CD14-positive monocyte (primary cell): ENCODE measurements around the gene HK2. TPM values are rescaled to one million over a fixed set of nuclear protein-coding genes. Genes with fewer than 3 reads are reported as not detected.

Experiments used
- DNase-seq, 3 donors: peaks; one replicate each; pipeline ENCODE4 v3.0.0-alpha.2; 2011 to 2022
- H2AFZ ChIP-seq: 2 replicates; pipeline ENCODE4 v1.6.0; 2012; ENCODE audit warnings: mild to moderate bottlenecking, low read depth, low read length, inconsistent platforms; ENCODE audit not compliant: insufficient read depth, poor library complexity, severe bottlenecking
- H3K27ac ChIP-seq, 2 donors: 1 replicate in 1 of 2; 2 replicates in 1 of 2; pipeline ENCODE4 v1.5.1; 2012 to 2013; ENCODE audit warnings: low read length in 2 of 2, control low read depth in 1 of 2, inconsistent platforms in 1 of 2, low read depth in 1 of 2, mild to moderate bottlenecking in 1 of 2
- H3K27me3 ChIP-seq, 2 donors: one replicate each; pipeline versions ENCODE4 v1.6.0 to v1.6.1; 2011 to 2013; ENCODE audit warnings: low read length in 2 of 2; ENCODE audit not compliant: control insufficient read depth in 2 of 2, insufficient read depth in 2 of 2
- H3K36me3 ChIP-seq, 2 donors: replicated peaks in 1 of 2; 1 replicate in 1 of 2; 2 replicates in 1 of 2; pipeline versions ENCODE4 v1.5.1 to v1.6.1; 2012 to 2013; ENCODE audit warnings: low read length in 2 of 2, control low read depth in 1 of 2, inconsistent platforms in 1 of 2, mild to moderate bottlenecking in 1 of 2; ENCODE audit not compliant: insufficient read depth in 2 of 2, control insufficient read depth in 1 of 2
- H3K4me1 ChIP-seq, 2 donors: 1 replicate in 1 of 2; 2 replicates in 1 of 2; pipeline versions ENCODE4 v1.5.1 to v1.6.1; 2012 to 2013; ENCODE audit warnings: low read length in 2 of 2, control low read depth in 1 of 2, inconsistent platforms in 1 of 2, mild to moderate bottlenecking in 1 of 2, moderate library complexity in 1 of 2; ENCODE audit not compliant: insufficient read depth in 2 of 2, control insufficient read depth in 1 of 2
- H3K4me2 ChIP-seq: replicated peaks from 2 replicates; pipeline ENCODE3; 2012; ENCODE audit warnings: low read length, moderate library complexity, mild to moderate bottlenecking; ENCODE audit not compliant: poor library complexity, severe bottlenecking; ENCODE audit errors: extremely low read depth
- H3K4me3 ChIP-seq, 3 experiments: fragments of 200-600 bp in 1 of 3; sonication (generic) in 1 of 3; replicated peaks in 1 of 3; 1 replicate in 2 of 3; 2 replicates in 1 of 3; pipeline ENCODE4 v1.5.1; 2011 to 2013; ENCODE audit warnings: low read length in 3 of 3, mild to moderate bottlenecking in 3 of 3, control low read depth in 2 of 3, low read depth in 2 of 3, inconsistent platforms in 1 of 3, moderate library complexity in 1 of 3
- H3K79me2 ChIP-seq: 2 replicates; pipeline ENCODE4 v1.6.0; 2012; ENCODE audit warnings: mild to moderate bottlenecking, control low read depth, inconsistent platforms, low read length, moderate library complexity; ENCODE audit not compliant: insufficient read depth
- H3K9ac ChIP-seq: 2 replicates; pipeline ENCODE4 v1.6.0; 2017; ENCODE audit warnings: low read length, mild to moderate bottlenecking; ENCODE audit not compliant: insufficient read depth, poor library complexity, severe bottlenecking
- H3K9me3 ChIP-seq, 2 donors: replicated peaks in 1 of 2; 1 replicate in 1 of 2; 2 replicates in 1 of 2; pipeline versions ENCODE4 v1.5.1 to v1.6.1; 2012 to 2013; ENCODE audit warnings: low read length in 2 of 2, control low read depth in 1 of 2; ENCODE audit not compliant: control insufficient read depth in 1 of 2, insufficient read depth in 1 of 2
- H4K20me1 ChIP-seq: 2 replicates; pipeline ENCODE4 v1.6.0; 2012; ENCODE audit warnings: mild to moderate bottlenecking, low read length, control low read depth, moderate library complexity; ENCODE audit not compliant: insufficient read depth
- H3K27ac Mint-ChIP-seq, 7 donors: one replicate each; pipeline ENCODE4 v1.8.0; 2020; ENCODE audit warnings: mild to moderate bottlenecking in 7 of 7, mixed read lengths in 7 of 7, moderate library complexity in 6 of 7, inconsistent platforms in 2 of 7
- H3K27me3 Mint-ChIP-seq, 3 donors: one replicate each; pipeline ENCODE4 v1.8.0; 2021 to 2022; ENCODE audit warnings: low read depth in 3 of 3, mild to moderate bottlenecking in 3 of 3, mixed read lengths in 3 of 3, moderate library complexity in 3 of 3, inconsistent platforms in 1 of 3
- H3K36me3 Mint-ChIP-seq, 2 donors: one replicate each; pipeline ENCODE4 v1.8.0; 2020; ENCODE audit warnings: mixed read lengths in 2 of 2, inconsistent platforms in 1 of 2, mild to moderate bottlenecking in 1 of 2
- H3K4me1 Mint-ChIP-seq: one replicate; pipeline ENCODE4 v1.8.0; 2020; ENCODE audit warnings: mild to moderate bottlenecking, mixed read lengths
- H3K4me3 Mint-ChIP-seq, 2 donors: one replicate each; pipeline ENCODE4 v1.8.0; 2020; ENCODE audit warnings: mild to moderate bottlenecking in 2 of 2, mixed read lengths in 2 of 2, moderate library complexity in 1 of 2
- H3K9me3 Mint-ChIP-seq, 7 donors: one replicate each; pipeline ENCODE4 v1.8.0; 2020 to 2022; ENCODE audit warnings: mixed read lengths in 7 of 7, mild to moderate bottlenecking in 6 of 7, moderate library complexity in 6 of 7, inconsistent platforms in 2 of 7
- CTCF ChIP-seq: fragments of 200-600 bp; IDR thresholded peaks from one replicate; pipeline ENCODE4 v1.8.0; 2022; ENCODE audit warnings: antibody characterized with exemption, mild to moderate bottlenecking
- WGBS: methylation state at CpG from one replicate; pipeline ENCODE4 v1.1.5; 2013; ENCODE audit warnings: missing lambda C conversion rate; ENCODE audit not compliant: insufficient coverage; 5-methylcytosine and 5-hydroxymethylcytosine counted together
- intact Hi-C, 2 donors: fragments of 100-400 bp; cut with micrococcal nuclease; formaldehyde crosslinking; loops; one replicate each; pipeline versions ENCODE4 v1.15.0 to v1.15.1; 2023
- polyA plus RNA-seq, 3 donors: library from polyadenylated mRNA; depleted of rRNA in 1 of 3; unstranded in 2 of 3; stranded (reverse) in 1 of 3; fragments of 300-500 nt in 2 of 3; fragments of >200 nt in 1 of 3; fragmentation: Illumina TruSeq in 2 of 3; gene quantifications; 1 replicate in 2 of 3; 2 replicates in 1 of 3; pipeline ENCODE4 v1.2.3, GENCODE V29; 2012 to 2021

The HK2 gene
- polyA plus RNA-seq, 3 donors, result 20.3 to 46.7 (median 29.8) TPM

- no peaks in the 10 kb centered on the region for H3K9me3 ChIP-seq
- peak overlapping the region; percentile 96 for H3K27ac ChIP-seq
- Mint-ChIP-seq H3K27me3 (no peaks in the 10 kb centered on the region), H3K4me1 (peaks cover 46% of the 10 kb centered on the region), H3K27ac (peak overlapping the region; percentile 95 to 99 (median 99)), H3K36me3 (peaks cover 0 to 4% of the 10 kb centered on the region in 2 donors), H3K9me3 (no peaks in the 10 kb centered on the region), H3K4me3 (peak overlapping the region; percentile 47 to 92)
- H3K27me3 ChIP-seq, result no peaks in the 10 kb centered on the region
- no peaks in the 10 kb centered on the region for H4K20me1 ChIP-seq
- H3K9ac ChIP-seq, result peak overlapping the region; percentile 62
- TF ChIP-seq CTCF, result no peak
- WGBS, result no CpG with 5 or more reads among the region's 1 CpG
- no peaks in the 10 kb centered on the region for H3K79me2 ChIP-seq
- H3K4me3 ChIP-seq, result peak overlapping the region in 2 of 3 experiments; percentile 39 to 68
- peak overlapping the region; percentile 75 for H3K4me2 ChIP-seq
- peaks cover 57 to 79% of the 10 kb centered on the region in 2 donors for H3K4me1 ChIP-seq
- H2AFZ ChIP-seq, result peak overlapping the region; percentile 64
- intact Hi-C loops, result no loop called here
- DNase-seq, result peak; percentile 72 to 83 (median 76)
- H3K36me3 ChIP-seq, result no peaks in the 10 kb centered on the region
These were observed 16.6 kb upstream of the HK2 start for GRCh38 chr2:74817304-74817675.

- Mint-ChIP-seq H3K4me1 (peaks cover 53% of the 10 kb centered on the region), H3K27me3 (no peaks in the 10 kb centered on the region), H3K36me3 (peaks cover 0 to 3% of the 10 kb centered on the region in 2 donors), H3K9me3 (no peaks in the 10 kb centered on the region), H3K4me3 (no peak overlapping the region), H3K27ac (peak overlapping the region in 1 of 7 donors; percentile 1)
- H2AFZ ChIP-seq, result no peak overlapping the region
- no peaks in the 10 kb centered on the region for H3K27me3 ChIP-seq
- no peaks in the 10 kb centered on the region for H4K20me1 ChIP-seq
- no peak for TF ChIP-seq CTCF
- H3K4me1 ChIP-seq, result peaks cover 69 to 87% of the 10 kb centered on the region in 2 donors
- intact Hi-C loops, result no loop called here
- no peaks in the 10 kb centered on the region for H3K79me2 ChIP-seq
- no peak overlapping the region for H3K4me3 ChIP-seq
- no peak overlapping the region for H3K4me2 ChIP-seq
- H3K27ac ChIP-seq, result peak overlapping the region in 1 of 2 donors; percentile 33
- H3K36me3 ChIP-seq, result no peaks in the 10 kb centered on the region
- H3K9ac ChIP-seq, result no peak overlapping the region
- DNase-seq, result no peak
- no peaks in the 10 kb centered on the region for H3K9me3 ChIP-seq
These were observed 14.2 kb upstream of the HK2 start for GRCh38 chr2:74819702-74820101.
